ENCODE results near the gene ALDH1L2. TPM values are rescaled to one million over a fixed set of nuclear protein-coding genes. Genes with fewer than 3 reads are reported as not detected.

ALDH1L2 gene
- total and polyA plus RNA-seq, 3 donors from 2014 or later, result 2.3 to 3.5 (median 2.5) TPM

- Histone ChIP-seq H3K27ac (no peak overlapping the region), H3K36me3 (ENCODE audit: low read depth, missing control alignments) (no peaks in the 10 kb centered on the region), H3K27me3 (no peaks in the 10 kb centered on the region), H3K4me3 (no peak overlapping the region), H3K9me3 (no peaks in the 10 kb centered on the region), H3K4me1 (no peaks in the 10 kb centered on the region)
- no peak for DNase-seq
- TF ChIP-seq POLR2A (IDR thresholded peaks at IDR 0.05) (no peak), CTCF (IDR thresholded peaks at IDR 0.05) (no peak)
- intact Hi-C loops (cut with DNase I; ENCODE audit: low total_unique reads), result no loop called here
- 77 to 78% methylated on average over 11 of the region's 11 CpGs for WGBS, 2 donors
Observed at GRCh38 chr12:105078712-105079570, 5.3 kb downstream of the ALDH1L2 start.

- Histone ChIP-seq H3K36me3 (ENCODE audit: low read depth, missing control alignments) (no peaks in the 10 kb centered on the region), H3K4me1 (no peaks in the 10 kb centered on the region), H3K27me3 (no peaks in the 10 kb centered on the region), H3K9me3 (no peaks in the 10 kb centered on the region), H3K4me3 (no peak overlapping the region), H3K27ac (no peak overlapping the region)
- intact Hi-C loops (cut with DNase I; ENCODE audit: low total_unique reads), result no loop called here
- no peak for TF ChIP-seq CTCF (IDR thresholded peaks at IDR 0.05)
- no peak for TF ChIP-seq POLR2A (IDR thresholded peaks at IDR 0.05)
- DNase-seq, result no peak
- WGBS, 2 donors, result 60 to 62% methylated on average over 7 of the region's 7 CpGs
Observed at GRCh38 chr12:105077435-105077834, 6.8 kb downstream of the ALDH1L2 start.

- Histone ChIP-seq H3K27me3 (no peaks in the 10 kb centered on the region), H3K36me3 (ENCODE audit: low read depth, missing control alignments) (no peaks in the 10 kb centered on the region), H3K4me1 (no peaks in the 10 kb centered on the region), H3K27ac (no peak overlapping the region), H3K4me3 (no peak overlapping the region), H3K9me3 (no peaks in the 10 kb centered on the region)
- 86 to 91% methylated on average over 3 of the region's 3 CpGs for WGBS, 2 donors
- TF ChIP-seq POLR2A (IDR thresholded peaks at IDR 0.05) (no peak), CTCF (IDR thresholded peaks at IDR 0.05) (no peak)
- DNase-seq, result no peak
- intact Hi-C loops (cut with DNase I; ENCODE audit: low total_unique reads), result no loop called here
Observed at GRCh38 chr12:105076913-105077312, 7.3 kb downstream of the ALDH1L2 start.

GRCh38 chr12:105076098-105076497 lies 8.2 kb downstream of the ALDH1L2 start:
- H3K9me3 ChIP-seq, result no peaks in the 10 kb centered on the region
- intact Hi-C loops (cut with DNase I; ENCODE audit: low total_unique reads), result no loop called here
- H3K36me3 ChIP-seq (ENCODE audit: low read depth, missing control alignments), result no peaks in the 10 kb centered on the region
- DNase-seq, result no peak
- H3K27ac ChIP-seq, result no peak overlapping the region
- 92 to 96% methylated on average over 1 of the region's 1 CpG for WGBS, 2 donors
- H3K27me3 ChIP-seq, result no peaks in the 10 kb centered on the region
- no peak for TF ChIP-seq CTCF (IDR thresholded peaks at IDR 0.05)
- TF ChIP-seq POLR2A (IDR thresholded peaks at IDR 0.05), result no peak
- H3K4me1 ChIP-seq, result no peaks in the 10 kb centered on the region
- no peak overlapping the region for H3K4me3 ChIP-seq
